Liver (tissue), 9 donors: ENCODE results near the gene GTPBP8. TPM values are rescaled to one million over a fixed set of nuclear protein-coding genes. Genes with fewer than 3 reads are reported as not detected.
A peak's percentile ranks its signal among the peaks of the same experiment; 100 is the strongest.

Source experiments
- DNase-seq: peaks from one replicate; pipeline ENCODE4 v3.0.0-alpha.2; 2017; ENCODE audit warnings: low spot score
- H3K27ac ChIP-seq, 2 donors: one replicate each; pipeline ENCODE4 v1.7.0; 2013; ENCODE audit warnings: inconsistent platforms in 2 of 2, low read length in 2 of 2, control low read depth in 1 of 2, low read depth in 1 of 2, mild to moderate bottlenecking in 1 of 2
- H3K27me3 ChIP-seq, 4 donors: one replicate each; pipeline versions ENCODE4 v1.6.1 to v1.7.0; 2013; ENCODE audit warnings: low read length in 3 of 4, inconsistent platforms in 1 of 4, mild to moderate bottlenecking in 1 of 4, moderate library complexity in 1 of 4; ENCODE audit not compliant: control insufficient read depth in 4 of 4, insufficient read depth in 4 of 4
- H3K36me3 ChIP-seq, 4 donors: one replicate each; pipeline versions ENCODE4 v1.6.1 to v1.7.0; 2013; ENCODE audit warnings: low read length in 3 of 4, mild to moderate bottlenecking in 3 of 4, low read depth in 1 of 4, moderate library complexity in 1 of 4; ENCODE audit not compliant: control insufficient read depth in 4 of 4, insufficient read depth in 3 of 4
- H3K4me1 ChIP-seq, 4 donors: one replicate each; pipeline versions ENCODE4 v1.6.1 to v1.7.0; 2013; ENCODE audit warnings: low read length in 3 of 4, mild to moderate bottlenecking in 3 of 4, moderate library complexity in 1 of 4; ENCODE audit not compliant: control insufficient read depth in 4 of 4, insufficient read depth in 4 of 4
- H3K4me3 ChIP-seq, 3 donors: one replicate each; pipeline versions ENCODE4 v1.6.1 to v1.7.0; 2013; ENCODE audit warnings: low read length in 3 of 3, control low read depth in 1 of 3, low read depth in 1 of 3, mild to moderate bottlenecking in 1 of 3
- H3K9ac ChIP-seq, 2 donors: one replicate each; pipeline ENCODE4 v1.7.0; 2013; ENCODE audit warnings: low read length in 2 of 2, mild to moderate bottlenecking in 2 of 2, moderate library complexity in 2 of 2, control low read depth in 1 of 2, low read depth in 1 of 2
- H3K9me3 ChIP-seq, 4 donors: one replicate each; pipeline versions ENCODE4 v1.6.1 to v1.7.0; 2013; ENCODE audit warnings: low read length in 3 of 4; ENCODE audit not compliant: control insufficient read depth in 4 of 4
- ATF3 ChIP-seq: IDR thresholded peaks from 2 replicates; pipeline ENCODE4 v1.6.1; 2016; ENCODE audit warnings: antibody characterized with exemption
- HNF4G ChIP-seq: IDR thresholded peaks from 2 replicates; pipeline ENCODE4 v1.6.1; 2016; ENCODE audit warnings: antibody characterized with exemption
- JUND ChIP-seq, 2 donors: IDR thresholded peaks; 2 replicates each; pipeline ENCODE4 v1.6.1; 2016; ENCODE audit warnings: antibody characterized with exemption in 2 of 2
- MAX ChIP-seq: IDR thresholded peaks from 2 replicates; pipeline ENCODE4 v1.6.1; 2016; ENCODE audit warnings: antibody characterized with exemption
- RAD21 ChIP-seq, 2 donors: IDR thresholded peaks; 2 replicates each; pipeline ENCODE4 v1.6.1; 2016; ENCODE audit warnings: antibody characterized with exemption in 2 of 2, mild to moderate bottlenecking in 2 of 2
- SP1 ChIP-seq: IDR thresholded peaks from 2 replicates; pipeline ENCODE4 v1.6.1; 2018; ENCODE audit warnings: antibody characterized with exemption, mild to moderate bottlenecking
- WGBS: extraction: QIAGEN DNeasy Blood & Tissue Kit; methylation state at CpG from one replicate; pipeline ENCODE4 v1.1.7; 2013; 5-methylcytosine and 5-hydroxymethylcytosine counted together
- polyA plus RNA-seq, 2 donors: library from polyadenylated mRNA; stranded (reverse) in 1 of 2; unstranded in 1 of 2; fragments of 200-250 nt in 1 of 2; fragments of >200 nt in 1 of 2; fragmentation: Nextera tagmentation in 1 of 2; extraction: Ambion mirVana in 1 of 2; gene quantifications; one replicate each; pipeline versions ENCODE4 v1.2.1 to v1.2.3, GENCODE V29; 2013 to 2015
- total RNA-seq, 2 donors: library from RNA; depleted of rRNA; stranded (reverse); fragments of >200 nt; gene quantifications; one replicate each; pipeline ENCODE4 v1.2.3, GENCODE V29; 2014
- TF ChIP-seq, protein P1 (sequence below): fragments of 150-350 bp; IDR thresholded peaks from 2 replicates; pipeline ENCODE4 v1.5.1; 2017; ENCODE audit warnings: improper control_type of control experiment, low read depth, low read length; ENCODE audit not compliant: missing input control
- donor health status: healthy.
- donor health status: healthy.
- donor health status: healthy.
- donor health status: healthy.
- donor health status: healthy.

GTPBP8 gene
- total and polyA plus RNA-seq, 4 donors, result 7.4 to 17.6 (median 9.2) TPM

GRCh38 chr3:113051302-113051711, 60.5 kb downstream of the GTPBP8 start:
- peaks cover 2 to 3% (median 3%) of the 10 kb centered on the region in 4 donors for H3K4me1 ChIP-seq
- no peaks in the 10 kb centered on the region for H3K27me3 ChIP-seq
- TF ChIP-seq SP1 (no peak), MAX (peak; percentile 34), JUND (IDR thresholded peaks at IDR 0.05) (peak; percentile 99), HNF4G (no peak), ATF3 (peak; percentile 79), RAD21 (IDR thresholded peaks at IDR 0.05) (peak; percentile 99)
- TF ChIP-seq, protein P1, sequence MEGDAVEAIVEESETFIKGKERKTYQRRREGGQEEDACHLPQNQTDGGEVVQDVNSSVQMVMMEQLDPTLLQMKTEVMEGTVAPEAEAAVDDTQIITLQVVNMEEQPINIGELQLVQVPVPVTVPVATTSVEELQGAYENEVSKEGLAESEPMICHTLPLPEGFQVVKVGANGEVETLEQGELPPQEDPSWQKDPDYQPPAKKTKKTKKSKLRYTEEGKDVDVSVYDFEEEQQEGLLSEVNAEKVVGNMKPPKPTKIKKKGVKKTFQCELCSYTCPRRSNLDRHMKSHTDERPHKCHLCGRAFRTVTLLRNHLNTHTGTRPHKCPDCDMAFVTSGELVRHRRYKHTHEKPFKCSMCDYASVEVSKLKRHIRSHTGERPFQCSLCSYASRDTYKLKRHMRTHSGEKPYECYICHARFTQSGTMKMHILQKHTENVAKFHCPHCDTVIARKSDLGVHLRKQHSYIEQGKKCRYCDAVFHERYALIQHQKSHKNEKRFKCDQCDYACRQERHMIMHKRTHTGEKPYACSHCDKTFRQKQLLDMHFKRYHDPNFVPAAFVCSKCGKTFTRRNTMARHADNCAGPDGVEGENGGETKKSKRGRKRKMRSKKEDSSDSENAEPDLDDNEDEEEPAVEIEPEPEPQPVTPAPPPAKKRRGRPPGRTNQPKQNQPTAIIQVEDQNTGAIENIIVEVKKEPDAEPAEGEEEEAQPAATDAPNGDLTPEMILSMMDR, result peak; percentile 96
- DNase-seq, result peak; percentile 83
- H3K27ac ChIP-seq, result no peak overlapping the region
- H3K36me3 ChIP-seq, result no peaks in the 10 kb centered on the region
- no peak overlapping the region for H3K9ac ChIP-seq
- no peaks in the 10 kb centered on the region for H3K9me3 ChIP-seq
- H3K4me3 ChIP-seq, result no peak overlapping the region
- 5% methylated on average over 12 of the region's 12 CpGs for WGBS

Other genes with a start within 250 kb of the GTPBP8 start
- gene CD200R1L, start 144.1 kb upstream of the GTPBP8 start, total RNA-seq, result not detected
- not detected for gene CD200R1L, start 144.1 kb upstream of the GTPBP8 start, polyA plus RNA-seq
- 1 to 10 TPM in 1 of 2 donors, under 1 TPM in 1; 0.84 to 5.4 TPM for gene CD200R1, start 15.9 kb upstream of the GTPBP8 start, total RNA-seq
- gene CD200R1, start 15.9 kb upstream of the GTPBP8 start, polyA plus RNA-seq, result 1 to 10 TPM in 1 of 2 donors, under 1 TPM in 1; 0.40 to 1.2 TPM
- 1 to 10 TPM in 1 of 2 donors, under 1 TPM in 1; 0.65 to 1.5 TPM for gene BOC, start 220.6 kb downstream of the GTPBP8 start, total RNA-seq
- under 1 TPM in 1 of 2 donors, not detected in 1; 0.31 TPM for gene BOC, start 220.6 kb downstream of the GTPBP8 start, polyA plus RNA-seq